HG02623 (cell line): ENCODE results near the gene FAM124B.
"Not testable (repeated sequence)": the region's sequence is repeated elsewhere in the genome, so short reads cannot be mapped to it uniquely, and the experiment has no call there.

Source experiments
- ATAC-seq: cut with Tn5 transposase; IDR thresholded peaks from one replicate; pipeline ENCODE4 v1.9.1; 2021; ENCODE audit warnings: moderate library complexity; ENCODE audit not compliant: unreplicated experiment

Gene FAM124B

DNA sequence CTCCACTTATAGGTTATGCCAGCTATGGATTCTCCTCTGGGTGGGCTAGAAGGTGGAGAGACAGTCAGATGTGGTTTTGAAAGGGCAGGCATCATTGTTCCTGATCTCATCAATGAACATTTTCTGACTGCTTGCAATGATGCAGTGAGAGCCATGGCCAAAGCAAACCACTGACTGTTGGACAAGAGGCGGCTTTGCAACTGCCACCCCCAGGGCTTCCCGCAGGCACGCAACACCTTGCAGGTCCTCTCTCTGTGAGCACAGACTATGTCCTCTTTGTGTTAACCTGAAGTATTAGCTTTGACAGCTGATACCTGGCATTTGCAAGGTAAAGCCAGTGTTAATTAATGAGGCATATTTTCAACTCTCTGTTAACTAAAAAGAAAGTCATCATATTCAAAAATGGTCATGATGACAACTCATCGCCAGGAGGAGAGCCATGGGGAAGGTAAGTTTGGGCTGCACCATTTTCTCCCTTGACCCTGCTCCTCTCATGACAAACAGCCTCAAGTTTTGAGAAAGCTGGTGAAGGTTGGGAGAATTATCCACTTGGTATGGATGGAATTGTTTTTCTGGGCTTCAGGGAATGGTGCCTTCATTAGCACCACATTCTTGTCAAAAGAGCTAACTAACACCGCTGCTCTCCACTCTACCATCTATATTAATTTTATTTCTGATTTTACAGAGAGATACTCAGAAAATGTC lies 14.9 kb upstream of the FAM124B start:
- ATAC-seq: no peak

DNA sequence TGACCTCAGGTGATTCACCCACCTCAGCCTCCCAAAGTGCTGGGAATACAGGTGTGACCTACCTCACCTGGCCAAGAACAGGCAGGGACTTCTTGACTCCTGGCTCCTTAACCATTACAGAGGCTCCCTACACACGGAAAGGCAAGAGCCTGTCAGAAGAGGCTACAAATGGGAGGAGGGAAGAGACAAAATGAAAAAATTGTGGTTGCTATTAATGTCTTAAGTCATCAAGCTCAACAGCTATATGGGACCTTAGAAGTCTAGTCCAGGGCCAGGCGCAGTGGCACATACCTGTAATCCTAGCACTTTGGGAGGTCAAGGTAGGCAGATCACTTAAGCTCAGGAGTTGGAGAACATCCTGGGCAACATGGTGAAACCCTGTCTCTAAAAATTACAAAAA lies 11.5 kb upstream of the FAM124B start:
- ATAC-seq: no peak

DNA sequence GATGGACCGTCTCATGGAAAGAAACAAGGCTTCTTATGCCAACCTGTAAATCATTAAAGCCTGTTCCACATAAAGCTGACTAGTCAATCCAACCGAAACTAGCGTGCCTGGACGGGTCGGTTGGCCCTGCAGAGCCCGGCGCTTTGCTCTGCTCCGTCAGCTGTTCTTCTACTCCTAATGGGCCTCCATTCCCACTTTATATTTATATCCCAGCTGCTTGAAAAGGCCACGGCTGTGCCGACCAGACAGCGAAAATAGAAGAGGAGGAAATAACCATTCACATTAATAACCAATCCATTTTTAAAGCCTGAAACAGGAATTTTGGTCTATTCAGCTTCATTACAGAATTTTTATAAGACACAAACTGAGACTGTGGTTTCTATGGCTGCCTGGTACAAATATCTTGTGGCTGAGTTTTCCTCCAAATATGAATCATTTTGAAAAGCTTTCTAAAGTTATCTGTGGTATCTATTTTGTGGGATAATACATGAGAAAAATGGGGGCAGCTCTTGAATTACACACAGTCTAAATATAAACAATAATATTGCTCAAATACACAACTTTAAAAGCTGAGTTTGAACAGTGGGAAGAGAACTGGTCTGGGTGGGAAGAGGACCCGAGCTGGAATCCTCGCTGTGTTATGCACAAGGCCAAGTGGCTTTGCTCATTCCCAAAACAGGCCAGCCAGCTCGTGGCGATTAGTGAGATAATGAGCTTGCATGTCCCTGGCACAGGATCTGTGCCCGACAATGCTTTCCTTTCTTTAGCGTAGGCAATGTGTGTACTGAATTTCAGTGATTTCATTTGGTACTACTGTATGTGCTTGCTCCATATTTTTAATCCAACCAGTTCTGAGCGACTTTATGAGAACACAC lies 10.5 kb upstream of the FAM124B start:
- ATAC-seq: no peak

DNA sequence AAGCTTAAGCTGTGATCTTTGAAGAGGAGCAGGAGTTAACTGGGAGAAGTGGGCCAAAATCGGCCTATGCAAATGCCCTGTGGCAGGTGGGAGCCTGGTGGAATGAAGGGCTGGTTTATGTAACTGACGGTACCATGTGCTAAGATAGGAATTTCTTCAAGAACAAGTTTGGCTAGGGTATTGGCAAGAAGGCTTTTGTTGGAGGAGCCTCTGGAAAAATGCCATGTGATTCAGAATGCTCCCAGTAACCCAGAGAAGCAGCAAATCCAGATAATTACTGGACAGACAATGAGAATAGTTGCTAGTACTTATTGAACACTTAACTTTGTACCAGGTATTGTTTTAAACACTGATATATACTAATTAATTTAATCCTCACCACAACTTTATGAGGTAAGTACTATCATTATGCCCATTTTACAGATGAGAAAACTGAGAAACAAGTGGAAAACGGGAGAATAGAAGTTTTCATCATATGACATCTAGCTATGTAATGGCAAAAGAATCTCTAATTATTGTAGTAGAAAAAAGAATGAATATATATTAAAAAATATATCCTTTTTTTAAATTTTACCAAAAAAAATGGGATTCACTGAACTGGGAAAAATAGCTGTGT lies 9.1 kb upstream of the FAM124B start:
- no peak for ATAC-seq

DNA sequence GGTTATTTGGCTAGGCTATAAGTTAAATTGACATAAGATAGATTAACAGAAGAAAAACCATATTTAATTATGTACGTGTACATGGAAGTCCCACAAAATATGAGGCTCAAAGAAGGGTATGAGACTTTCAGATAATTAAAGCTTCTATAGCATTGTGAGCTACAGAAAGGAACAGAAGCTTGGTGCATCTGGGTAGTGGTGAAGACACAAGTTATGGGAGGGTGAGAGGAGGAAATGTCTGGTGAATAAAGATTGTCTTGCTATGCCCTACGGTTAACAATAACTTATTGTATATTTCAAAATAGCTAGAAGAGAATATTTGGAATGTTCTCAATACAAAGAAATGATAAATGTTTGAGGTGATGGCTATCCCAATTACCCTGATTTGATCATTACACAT lies 6.8 kb upstream of the FAM124B start:
- ATAC-seq: no peak

DNA sequence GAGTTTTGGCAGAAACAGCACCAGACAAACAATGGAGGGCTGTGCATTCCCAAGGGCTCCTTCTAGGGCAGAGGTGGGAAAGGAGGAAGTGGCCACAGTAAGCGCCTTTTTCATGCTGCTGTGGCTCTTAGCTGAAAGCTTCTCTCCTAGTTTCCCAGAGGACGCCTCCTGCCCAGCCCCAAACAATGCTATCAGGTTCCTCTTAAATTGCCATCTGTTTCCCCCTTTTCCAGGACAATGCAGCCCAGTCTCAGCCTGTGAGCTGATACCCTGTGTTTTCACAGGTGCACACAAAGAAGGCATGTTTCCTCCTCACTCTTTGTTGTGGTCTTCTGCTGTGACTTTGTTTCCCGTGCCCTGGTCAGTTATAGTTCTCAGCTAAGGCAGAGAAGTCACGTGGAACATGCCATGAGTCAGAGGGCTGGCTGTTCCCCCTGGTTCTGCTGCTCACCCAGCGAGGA lies 5.4 kb upstream of the FAM124B start:
- no peak for ATAC-seq

DNA sequence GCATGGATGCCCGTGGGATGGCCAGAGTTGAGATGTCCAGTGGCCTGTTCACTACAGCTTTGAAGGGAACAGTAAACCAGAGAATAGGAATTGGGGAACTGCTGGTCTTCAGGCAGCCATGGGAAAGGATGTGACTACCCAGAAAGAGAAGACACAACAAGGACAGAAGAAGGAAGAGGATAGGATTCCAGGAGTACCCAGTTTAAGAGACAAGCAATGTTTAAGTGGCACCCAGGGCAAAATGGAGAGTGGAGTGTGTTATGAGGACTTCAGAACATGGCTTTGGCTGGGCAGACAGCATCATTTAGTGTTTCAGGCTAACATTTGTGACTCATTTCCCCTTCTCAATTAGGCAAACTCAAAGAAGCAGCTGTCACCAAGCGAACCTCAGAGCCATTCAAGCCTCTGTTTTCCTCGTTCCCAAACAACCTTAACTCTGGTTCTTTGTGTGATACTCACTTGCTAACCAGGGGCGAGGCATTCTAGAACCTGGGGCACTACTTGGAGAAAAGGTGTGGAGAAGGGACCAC lies 4.0 kb upstream of the FAM124B start:
- no peak for ATAC-seq

DNA sequence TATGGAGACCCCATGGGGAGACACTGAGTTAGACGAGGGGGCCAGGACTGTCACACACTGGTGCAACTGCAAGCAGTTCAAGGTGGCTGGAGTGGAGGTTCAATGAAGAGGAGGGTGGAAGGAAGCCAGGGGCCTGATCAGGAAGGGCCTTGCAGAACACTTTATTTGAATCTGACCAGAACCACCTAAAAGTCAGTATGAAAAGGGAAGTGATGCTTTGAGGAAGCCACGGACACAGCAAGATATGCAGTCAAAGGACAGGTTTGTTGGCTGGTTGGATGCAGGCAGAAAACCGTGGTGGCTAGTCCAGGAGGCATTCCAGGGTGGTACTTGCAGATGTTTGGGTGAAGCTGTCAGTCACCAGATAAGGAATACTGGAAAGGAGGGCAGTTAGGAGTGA lies 3.5 kb upstream of the FAM124B start:
- peak; percentile 47 for ATAC-seq

DNA sequence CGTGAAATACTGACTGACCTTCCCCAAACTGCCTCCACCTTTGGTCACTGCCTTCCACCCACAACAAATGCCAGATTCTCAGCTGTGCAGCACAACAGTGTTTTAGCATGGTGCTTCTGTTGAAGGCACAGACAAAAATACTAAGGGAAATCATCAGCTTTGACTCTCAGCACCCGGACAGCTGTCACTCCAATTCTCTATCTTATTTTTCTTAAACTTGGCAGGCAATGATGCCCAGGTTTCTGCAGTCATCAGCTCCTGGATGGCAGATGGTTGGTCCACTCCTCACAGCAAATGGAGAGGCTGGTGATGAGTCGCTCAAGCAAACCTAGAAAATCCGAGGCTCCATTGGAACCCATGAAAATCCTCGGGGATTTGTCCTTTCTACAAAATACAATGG lies 2.9 kb upstream of the FAM124B start:
- ATAC-seq: no peak

DNA sequence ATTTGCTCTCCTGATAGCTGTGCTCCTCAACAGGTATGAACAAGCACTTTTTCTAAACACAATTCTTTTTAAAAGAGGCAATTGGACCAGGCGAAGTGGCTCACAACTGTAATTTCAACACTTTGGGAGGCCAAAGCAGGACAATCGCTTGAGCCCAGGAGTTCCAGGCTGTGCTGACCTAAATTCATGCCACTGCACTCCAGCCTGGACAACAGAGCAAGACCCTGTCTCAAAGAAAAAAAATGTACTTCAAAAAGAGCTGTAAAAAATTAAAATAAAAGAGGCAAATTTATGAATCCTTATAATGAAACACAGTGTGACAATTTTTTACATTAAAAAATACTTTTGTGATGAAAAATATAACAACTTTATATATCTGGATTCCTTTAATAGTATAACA lies 1.8 kb upstream of the FAM124B start:
- ATAC-seq: no peak

DNA sequence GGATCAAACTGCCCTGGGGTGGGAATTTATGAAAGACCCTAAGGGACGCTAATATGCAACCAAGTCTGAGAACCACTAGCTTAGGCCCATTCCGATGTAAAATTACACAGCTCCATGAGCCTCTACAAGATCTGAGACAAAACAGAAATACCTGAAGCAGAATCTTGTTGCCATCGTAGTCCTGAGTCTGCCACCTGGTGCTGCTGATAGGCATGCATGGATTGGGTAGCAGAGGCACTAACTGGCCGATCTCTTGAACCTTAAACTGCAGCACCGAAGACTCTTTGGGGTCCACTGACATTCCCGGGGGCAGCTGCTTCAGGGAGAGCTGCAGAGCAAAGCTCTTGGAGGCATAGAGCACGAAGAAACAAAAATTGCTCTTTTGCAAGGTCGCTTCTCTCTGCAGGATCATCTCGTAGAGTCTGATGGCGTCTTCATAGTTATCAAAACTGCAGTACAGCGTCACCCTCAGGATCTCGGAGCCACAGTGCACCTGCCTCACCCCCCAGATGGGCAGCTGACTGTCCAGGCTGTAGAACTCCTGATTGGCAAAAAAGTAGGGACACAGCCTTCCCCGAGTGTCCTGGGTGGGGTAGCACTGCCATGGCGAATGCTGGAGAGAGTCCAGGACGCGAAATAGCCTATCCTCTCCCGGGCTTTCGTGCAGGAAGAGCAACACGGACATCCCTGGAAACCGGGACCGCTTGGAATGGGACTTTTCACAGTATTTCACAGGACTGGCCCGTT lies 848 bp downstream of the FAM124B start:
- no peak for ATAC-seq

DNA sequence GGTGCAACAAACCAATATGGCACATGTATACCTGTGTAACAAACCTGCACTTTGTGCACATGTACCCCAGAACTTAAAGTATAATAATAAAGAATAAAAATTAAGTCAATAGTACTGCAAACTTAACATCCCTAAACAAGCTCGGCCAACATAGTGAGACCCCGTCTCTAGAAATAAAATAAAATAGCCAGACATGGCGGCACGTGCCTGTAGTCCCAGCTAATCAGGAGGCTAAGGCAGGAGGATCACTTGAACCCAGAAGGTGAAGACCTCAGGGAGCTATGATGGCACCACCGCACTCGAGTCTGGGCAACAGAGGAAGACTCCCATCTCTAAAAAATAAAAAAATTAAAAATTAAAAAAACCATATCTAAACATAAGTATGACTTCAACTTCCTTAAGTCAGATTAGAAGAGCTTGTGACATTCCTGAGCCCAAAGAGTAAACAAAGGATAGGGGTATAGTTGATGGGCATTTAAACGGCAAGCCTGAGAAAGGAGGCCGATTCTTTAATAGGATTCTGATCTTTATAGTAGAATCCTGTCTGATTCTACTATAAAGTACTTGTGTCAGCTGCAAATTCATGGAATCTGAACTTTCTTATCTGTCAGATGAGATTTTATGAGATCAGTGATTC lies 1.6 kb downstream of the FAM124B start:
- no peak for ATAC-seq

DNA sequence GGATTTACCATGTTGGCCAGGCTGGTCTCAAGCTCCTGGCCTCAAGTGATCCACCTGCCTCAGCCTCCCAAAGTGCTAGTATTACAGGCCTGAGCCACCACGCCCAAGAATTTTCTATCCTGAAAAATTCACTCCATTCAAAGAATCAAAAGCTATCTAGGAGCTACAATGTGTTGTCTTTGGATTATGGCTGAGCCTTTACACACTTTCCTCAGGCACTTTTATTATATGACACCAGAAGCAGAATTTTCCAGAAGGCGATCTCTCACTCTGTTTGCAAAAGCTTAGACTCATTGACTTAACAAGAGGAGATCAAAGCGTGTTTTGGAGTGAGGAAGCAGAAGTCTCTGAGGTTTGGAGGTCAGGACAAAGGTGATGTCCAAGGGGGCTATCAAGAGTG lies 3.6 kb downstream of the FAM124B start:
- no peak for ATAC-seq

DNA sequence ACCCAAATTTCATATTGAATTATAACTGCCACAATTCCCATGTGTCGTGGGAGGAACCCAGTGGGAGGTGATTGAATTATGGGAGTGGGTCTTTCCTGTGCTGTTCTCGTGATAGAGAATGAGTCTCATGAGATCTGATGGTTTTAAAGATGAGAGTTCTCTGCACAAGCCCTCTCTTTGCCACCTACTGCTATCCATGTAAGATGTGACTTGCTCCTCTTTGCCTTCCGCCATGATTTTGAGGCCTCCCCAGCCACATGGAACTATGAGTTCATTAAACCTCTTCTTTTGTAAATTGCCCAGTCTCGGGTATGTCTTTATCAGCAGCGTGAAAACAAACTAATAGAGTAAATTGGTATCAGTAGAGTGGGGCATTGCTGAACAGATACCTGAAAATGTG lies 4.8 kb downstream of the FAM124B start:
- ATAC-seq: not testable (repeated sequence)

DNA sequence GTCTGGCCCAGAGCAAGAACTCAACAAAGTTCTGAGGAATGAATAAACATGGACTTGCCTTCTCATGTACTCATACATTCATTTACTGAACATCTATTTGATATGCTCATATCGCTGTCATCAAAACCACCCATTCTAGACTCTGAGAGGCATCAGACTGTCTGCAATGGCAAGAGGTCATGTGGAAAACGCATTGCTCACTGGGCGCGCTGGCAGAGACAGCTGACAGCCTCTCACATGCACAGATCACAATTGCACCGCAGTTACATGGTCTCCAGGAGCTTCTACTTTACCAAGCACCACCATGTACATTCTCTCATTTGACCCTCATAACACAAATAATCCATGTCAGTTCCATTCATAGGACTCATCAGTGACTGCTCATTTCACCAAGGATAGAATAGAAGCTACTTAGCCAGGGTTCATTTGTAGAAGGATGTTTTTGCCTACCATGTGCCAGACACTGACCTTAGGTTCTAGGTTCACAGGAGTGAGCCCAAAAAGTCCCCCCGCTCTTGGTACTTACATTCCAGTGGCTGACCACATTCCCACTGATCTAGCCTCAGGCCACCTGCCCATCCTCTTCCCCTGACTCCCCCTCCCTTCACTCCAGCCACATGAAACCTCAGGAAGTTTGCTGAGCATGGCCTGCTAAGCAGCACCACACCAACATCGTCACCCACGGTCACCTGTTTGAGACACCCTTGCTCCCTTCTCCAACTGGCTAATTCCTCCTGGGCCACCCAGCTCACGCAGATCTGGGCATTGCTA lies 6.1 kb downstream of the FAM124B start:
- ATAC-seq: no peak

DNA sequence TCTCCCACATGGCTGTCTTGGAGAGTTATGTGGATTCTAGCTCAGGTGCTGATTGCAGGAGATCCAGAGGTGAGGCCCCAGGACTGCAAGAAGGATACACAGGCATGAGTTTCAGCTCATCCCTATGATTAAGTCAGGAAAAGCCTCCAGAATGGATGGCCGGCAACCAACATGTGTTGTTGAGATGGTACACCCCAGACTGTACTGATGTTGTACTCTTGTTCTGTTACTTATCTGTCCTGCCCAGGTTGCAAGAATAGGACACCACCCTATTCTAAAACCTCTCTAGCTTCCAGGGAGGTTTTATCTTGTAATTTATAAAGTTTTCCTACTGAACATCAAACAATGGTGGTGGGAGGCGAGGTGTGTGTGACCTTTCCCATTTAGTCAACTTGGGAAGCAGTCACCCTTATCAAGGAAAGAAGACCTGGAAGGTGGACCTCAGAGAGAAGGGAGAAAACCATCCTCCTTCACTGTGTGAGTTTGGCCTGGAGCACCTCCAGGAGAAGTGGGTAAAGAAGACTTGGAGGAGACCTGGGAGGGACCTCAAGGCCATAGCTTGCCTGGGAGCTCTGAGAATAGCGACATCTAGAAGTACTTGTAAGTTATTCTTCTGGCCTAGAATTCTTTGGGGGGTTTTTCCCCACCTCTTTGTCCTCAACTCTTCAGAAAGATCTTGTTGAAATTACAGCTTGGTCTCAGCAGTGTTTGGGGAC lies 8.6 kb downstream of the FAM124B start:
- no peak for ATAC-seq

DNA sequence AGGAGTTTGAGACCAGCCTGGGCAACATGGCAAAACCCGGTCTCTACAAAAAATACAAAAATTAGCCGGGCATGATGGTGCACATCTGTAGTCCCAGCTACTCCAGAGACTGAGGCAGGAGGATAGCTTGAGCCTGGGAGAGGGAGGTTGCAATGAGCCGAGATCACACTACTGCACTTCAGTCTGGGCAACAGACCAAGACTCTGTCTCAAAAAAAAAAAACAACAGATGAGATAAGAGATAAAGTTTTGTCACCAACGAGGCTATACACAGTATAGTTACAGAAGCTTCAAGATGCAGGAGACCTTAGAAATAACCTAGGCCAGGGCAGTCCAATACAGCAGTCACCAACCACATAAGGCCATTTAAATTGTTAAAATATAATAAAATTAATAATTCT lies 9.4 kb downstream of the FAM124B start:
- ATAC-seq: no peak

DNA sequence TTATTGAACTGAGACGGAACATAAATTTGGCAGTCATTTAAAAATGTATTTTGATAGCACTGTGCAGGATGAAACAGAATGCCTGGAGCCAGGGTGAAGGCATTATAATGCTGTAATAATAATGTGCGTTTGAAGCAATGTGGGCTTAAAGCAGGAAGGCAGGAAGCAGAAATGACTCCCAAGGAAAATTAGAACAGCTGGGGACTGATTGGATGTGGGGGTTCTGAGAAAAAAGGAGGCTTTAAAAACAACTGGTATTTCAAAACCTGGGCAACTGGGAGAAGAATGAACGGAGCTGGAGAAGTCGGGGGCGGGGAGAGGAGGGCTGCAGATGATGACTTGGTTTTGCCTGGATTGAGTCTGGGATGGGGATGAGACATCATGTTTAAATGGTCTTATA lies 12.6 kb downstream of the FAM124B start:
- no peak for ATAC-seq

DNA sequence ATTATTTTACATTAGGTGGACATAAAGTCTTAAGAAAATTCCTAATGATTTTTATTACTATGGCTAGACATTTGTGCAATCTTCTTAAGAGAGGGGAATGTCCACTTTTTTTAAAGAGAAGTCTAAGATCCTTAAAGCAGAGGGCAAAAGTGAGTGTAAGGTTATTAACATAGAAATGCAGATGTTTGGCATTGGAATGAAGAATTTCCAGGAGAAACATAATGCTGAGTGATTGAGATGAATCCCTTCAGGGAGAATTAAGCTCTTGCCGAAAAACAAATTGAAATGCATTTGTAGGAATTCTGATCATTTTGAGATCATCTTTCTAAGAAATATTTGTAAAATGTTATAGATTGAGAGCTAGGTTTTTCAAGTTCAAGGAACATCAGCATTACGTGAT lies 15.0 kb downstream of the FAM124B start:
- no peak for ATAC-seq
